HepG2 (cell line): ENCODE data around the gene LEMD2. TPM values are rescaled to one million over a fixed set of nuclear protein-coding genes. Genes with fewer than 3 reads are reported as not detected.

ENCODE experiments used
- ATAC-seq: fragments of 200-7000 bp; cut with Tn5 transposase; 3 replicates; pipeline ENCODE4 v1.9.1; 2020; ENCODE audit warnings: mild to moderate bottlenecking, moderate library complexity
- BruUV-seq: library from RNA; stranded (reverse); fragments of 400-500 nt; replicated peaks from 2 replicates; lab custom pipeline; 2021; lab: Mats Ljungman, UMichigan
- CTCF ChIA-PET: fragments of 300-600 bp; formaldehyde crosslinking; extraction: SDS; loops from one replicate; lab custom pipeline; 2021; ENCODE audit warnings: low total read pairs, inconsistent platforms, low intra/inter-chr PET ratio; lab: Yijun Ruan, JAX
- POLR2A ChIA-PET: fragments of 350-600 bp; sonication (Branson Sonifier 250); formaldehyde crosslinking; loops from one replicate; lab custom pipeline; 2020; ENCODE audit warnings: antibody characterized with exemption, inconsistent platforms; lab: Yijun Ruan, JAX
- DNase-seq: peaks from one replicate; pipeline ENCODE4 v3.0.0-alpha.2; 2015; ENCODE audit warnings: low spot score
- FAIRE-seq: peaks from 3 replicates; lab custom pipeline; 2011; peaks lifted over from hg19 to GRCh38; lab: Jason Lieb, UNC
- H2AFZ ChIP-seq: one replicate; pipeline ENCODE4 v1.6.1; 2011; ENCODE audit warnings: low read length, inconsistent platforms
- H3K27ac ChIP-seq: fragments of 300-600 bp; 3 replicates; pipeline ENCODE4 v1.8.0; 2011; ENCODE audit warnings: mixed run types, mild to moderate bottlenecking, mixed read lengths, low read length, inconsistent platforms; ENCODE audit not compliant: insufficient read depth; ENCODE audit errors: extremely low read length
- H3K27me3 ChIP-seq, 2 experiments: fragments of 200-600 bp in 1 of 2; 2 replicates in 1 of 2; 3 replicates in 1 of 2; pipeline versions ENCODE4 v1.6.0 to v1.8.0; 2011; ENCODE audit warnings: low read length in 2 of 2, mild to moderate bottlenecking in 2 of 2, moderate library complexity in 2 of 2, inconsistent platforms in 1 of 2; ENCODE audit not compliant: insufficient read depth in 2 of 2, control insufficient read depth in 1 of 2
- H3K36me3 ChIP-seq, 2 experiments: fragments of 200-600 bp in 1 of 2; replicated peaks in 1 of 2; 2 replicates in 1 of 2; 3 replicates in 1 of 2; pipeline versions ENCODE4 v1.5.1 to v1.8.0; 2011; ENCODE audit warnings: low read length in 2 of 2, inconsistent platforms in 1 of 2; ENCODE audit not compliant: insufficient read depth in 2 of 2, control insufficient read depth in 1 of 2
- H3K4me1 ChIP-seq: 2 replicates; pipeline ENCODE4 v1.5.1; 2012; ENCODE audit warnings: low read length, inconsistent platforms; ENCODE audit not compliant: insufficient read depth
- H3K4me2 ChIP-seq: 2 replicates; pipeline ENCODE4 v1.6.0; 2011; ENCODE audit warnings: low read depth, low read length, inconsistent platforms
- H3K4me3 ChIP-seq, 3 experiments: fragments of 200-600 bp in 1 of 3; sonication (generic), shearing (Covaris generic) in 1 of 3; replicated peaks in 1 of 3; 2 replicates each; pipeline ENCODE4 v1.5.1; 2011 to 2016; ENCODE audit warnings: low read length in 3 of 3, inconsistent platforms in 2 of 3, low read depth in 2 of 3, mild to moderate bottlenecking in 2 of 3, control low read depth in 1 of 3, mixed read lengths in 1 of 3; ENCODE audit not compliant: insufficient read depth in 1 of 3
- H3K79me2 ChIP-seq: one replicate; pipeline ENCODE4 v1.6.1; 2011; ENCODE audit warnings: low read length, inconsistent platforms; ENCODE audit not compliant: insufficient read depth
- H3K9ac ChIP-seq: 2 replicates; pipeline ENCODE4 v1.6.0; 2011; ENCODE audit warnings: mild to moderate bottlenecking, low read depth, low read length, inconsistent platforms; ENCODE audit not compliant: insufficient read depth
- H3K9me3 ChIP-seq: 2 replicates; pipeline ENCODE4 v1.5.1; 2012; ENCODE audit warnings: mild to moderate bottlenecking, low read length
- H4K20me1 ChIP-seq: 2 replicates; pipeline ENCODE4 v1.6.0; 2011; ENCODE audit warnings: inconsistent platforms, mild to moderate bottlenecking, low read length, moderate library complexity; ENCODE audit not compliant: insufficient read depth
- ATF7-NPFF ChIP-seq: sonication (generic); formaldehyde crosslinking; IDR thresholded peaks from 2 replicates; pipeline ENCODE4 v1.8.1; 2023; ENCODE audit warnings: mild to moderate bottlenecking, low read depth, missing genetic modification reagents, moderate library complexity
- GABPA ChIP-seq, 2 experiments: IDR thresholded peaks; 2 replicates each; pipeline ENCODE4 v1.6.1; 2011 to 2016; ENCODE audit warnings: low read depth in 2 of 2, low read length in 1 of 2, missing biosample characterization in 1 of 2, missing genetic modification characterization in 1 of 2
- GATA4 ChIP-seq: sonication (generic); IDR thresholded peaks from 2 replicates; pipeline ENCODE4 v1.6.1; 2016; ENCODE audit warnings: antibody characterized with exemption, low read depth, borderline replicate concordance
- MNT ChIP-seq: fragments of 450-650 bp; IDR thresholded peaks from 2 replicates; pipeline ENCODE4 v1.6.1; 2016
- NFYC ChIP-seq: IDR thresholded peaks from 2 replicates; pipeline ENCODE4 v1.6.1; 2016; ENCODE audit warnings: missing genetic modification reagents, missing compliant biosample characterization
- PATZ1 ChIP-seq: sonication (generic); formaldehyde crosslinking; IDR thresholded peaks from 2 replicates; pipeline ENCODE4 v1.4.0; 2020; ENCODE audit warnings: missing genetic modification reagents
- PLRG1 ChIP-seq: fragments of 450-650 bp; conservative IDR thresholded peaks from 2 replicates; pipeline ENCODE4 v1.6.1; 2016
- PRDM4 ChIP-seq: sonication (generic); formaldehyde crosslinking; IDR thresholded peaks from 2 replicates; pipeline ENCODE4 v1.9.0; 2021; ENCODE audit warnings: missing genetic modification reagents, borderline replicate concordance
- RNF2 ChIP-seq: fragments of 450-650 bp; conservative IDR thresholded peaks from 2 replicates; pipeline ENCODE4 v1.6.1; 2016; ENCODE audit warnings: low read depth
- SP2 ChIP-seq: sonication (generic); formaldehyde crosslinking; IDR thresholded peaks from 2 replicates; pipeline ENCODE4 v1.5.1; 2020; ENCODE audit warnings: mild to moderate bottlenecking, missing genetic modification reagents
- SUZ12 ChIP-seq: fragments of 150-350 bp; IDR thresholded peaks from 2 replicates; pipeline ENCODE4 v1.6.1; 2014; ENCODE audit warnings: low read depth, low read length
- THAP11 ChIP-seq: IDR thresholded peaks from 2 replicates; pipeline ENCODE4 v1.6.1; 2016; ENCODE audit warnings: missing biosample characterization, missing genetic modification reagents
- ZBTB14 ChIP-seq: sonication (generic); formaldehyde crosslinking; IDR thresholded peaks from 2 replicates; pipeline ENCODE4 v1.4.0; 2020; ENCODE audit warnings: missing genetic modification reagents
- ZSCAN5A ChIP-seq: sonication (generic); formaldehyde crosslinking; IDR thresholded peaks from 2 replicates; pipeline ENCODE4 v1.8.0; 2022; ENCODE audit warnings: mild to moderate bottlenecking, missing genetic modification reagents, borderline replicate concordance
- WGBS: methylation state at CpG from one replicate; pipeline ENCODE4 v1.1.6; 2017; ENCODE audit warnings: low lambda C conversion rate; 5-methylcytosine and 5-hydroxymethylcytosine counted together
- in situ Hi-C: cut with HindIII; loops from 2 replicates; pipeline ENCODE4 v1.10.0; 2017; ENCODE audit warnings: low pct_unique_long_range_greater_than_20kb; ENCODE audit not compliant: extremely low pct_ligation_motif_present
- intact Hi-C: fragments of 100-400 bp; cut with micrococcal nuclease; formaldehyde crosslinking; loops from one replicate; pipeline ENCODE4 v1.10.0; 2022; ENCODE audit not compliant: unreplicated experiment
- polyA plus RNA-seq, 8 experiments: library from polyadenylated mRNA; depleted of rRNA in 3 of 8; stranded (reverse) in 7 of 8; unstranded in 1 of 8; fragments of >200 nt; fragmentation: Illumina TruSeq in 4 of 8; extraction: Trizol in 4 of 8; gene quantifications; 2 replicates each; pipeline versions ENCODE4 v1.2.1 to v1.2.3, GENCODE V29; 2011 to 2016; ENCODE audit warnings: low read depth in 4 of 8, missing spikeins in 1 of 8, mixed read lengths in 1 of 8; ENCODE audit not compliant: insufficient read depth in 1 of 8
- total RNA-seq, 5 experiments: library from RNA; depleted of rRNA; stranded (reverse); fragments of >200 nt; fragmentation: Illumina TruSeq; extraction: Trizol; gene quantifications; 2 replicates each; pipeline ENCODE4 v1.2.3, GENCODE V29; 2016; ENCODE audit warnings: low read depth in 1 of 5
- TF ChIP-seq, protein P1 (sequence below): IDR thresholded peaks from 2 replicates; pipeline ENCODE4 v1.6.1; 2016; ENCODE audit warnings: low read depth

The LEMD2 gene
- total and polyA plus RNA-seq, 2 of the 13 experiments (the other 11 are each of a cell fraction or from before 2014, with no cell fraction given): 45.2 to 62.9 TPM

GRCh38 chr6:33815854-33816253 lies 26.9 kb upstream of the LEMD2 start:
- BruUV-seq: no TSS peak
- no peak overlapping the region for H3K4me2 ChIP-seq
- TF ChIP-seq SUZ12 (peak; percentile 27; the same call in 1 of the 2 replicates), PATZ1 (CRISPR knock-in tag) (no peak), NFYC (CRISPR knock-in tag) (peak; percentile 82), GATA4 (no peak), ZSCAN5A (CRISPR knock-in tag) (no peak), ATF7-NPFF (CRISPR knock-in tag) (no peak), THAP11 (peak; percentile 96), ZBTB14 (CRISPR knock-in tag) (no peak), SP2 (CRISPR knock-in tag) (peak; percentile 76), PLRG1 (no peak), RNF2 (no peak), GABPA (IDR thresholded peaks at IDR 0.05; ENCODE audit: low read depth, low read length) (peak; percentile 70), GABPA (CRISPR knock-in tag; IDR thresholded peaks at IDR 0.05; ENCODE audit: low read depth) (peak; percentile 93), PRDM4 (no peak), MNT (no peak)
- TF ChIP-seq, protein P1, sequence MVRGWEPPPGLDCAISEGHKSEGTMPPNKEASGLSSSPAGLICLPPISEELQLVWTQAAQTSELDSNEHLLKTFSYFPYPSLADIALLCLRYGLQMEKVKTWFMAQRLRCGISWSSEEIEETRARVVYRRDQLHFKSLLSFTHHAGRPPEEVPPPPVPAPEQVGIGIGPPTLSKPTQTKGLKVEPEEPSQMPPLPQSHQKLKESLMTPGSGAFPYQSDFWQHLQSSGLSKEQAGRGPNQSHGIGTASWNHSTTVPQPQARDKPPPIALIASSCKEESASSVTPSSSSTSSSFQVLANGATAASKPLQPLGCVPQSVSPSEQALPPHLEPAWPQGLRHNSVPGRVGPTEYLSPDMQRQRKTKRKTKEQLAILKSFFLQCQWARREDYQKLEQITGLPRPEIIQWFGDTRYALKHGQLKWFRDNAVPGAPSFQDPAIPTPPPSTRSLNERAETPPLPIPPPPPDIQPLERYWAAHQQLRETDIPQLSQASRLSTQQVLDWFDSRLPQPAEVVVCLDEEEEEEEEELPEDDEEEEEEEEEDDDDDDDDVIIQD (CRISPR knock-in tag): no peak

More at GRCh38 chr6:33815854-33816253, 26.9 kb upstream of the LEMD2 start:
- 0% methylated on average over 1 of the region's 1 CpG for WGBS
- H3K9ac ChIP-seq: no peak overlapping the region
- no peak overlapping the region for H3K4me3 ChIP-seq
- intact Hi-C loops: no loop called here
- H4K20me1 ChIP-seq: peaks cover 6% of the 10 kb centered on the region; the same call in 1 of the 2 replicates
- FAIRE-seq (no peak), DNase-seq (no peak), ATAC-seq (peak; percentile 73)
- H2AFZ ChIP-seq: no peak overlapping the region
- H3K36me3 ChIP-seq: no peaks in the 10 kb centered on the region
- in situ Hi-C loops: no loop called here
- no peaks in the 10 kb centered on the region for H3K79me2 ChIP-seq
- ChIA-PET POLR2A (no interaction called here), CTCF (no interaction called here)
- peaks cover 8 to 47% of the 10 kb centered on the region in 2 experiments; a peak in 4 of 5 replicates for H3K27me3 ChIP-seq
- no peaks in the 10 kb centered on the region for H3K9me3 ChIP-seq
- H3K4me1 ChIP-seq: peaks cover 9% of the 10 kb centered on the region
- no peak overlapping the region for H3K27ac ChIP-seq
